ENCODE results near the gene CHST3. TPM values are rescaled to one million over a fixed set of nuclear protein-coding genes. Genes with fewer than 3 reads are reported as not detected.

CHST3 gene
- total and polyA plus RNA-seq, 9 donors, result 16.4 to 69.2 (median 36.1) TPM

DNA sequence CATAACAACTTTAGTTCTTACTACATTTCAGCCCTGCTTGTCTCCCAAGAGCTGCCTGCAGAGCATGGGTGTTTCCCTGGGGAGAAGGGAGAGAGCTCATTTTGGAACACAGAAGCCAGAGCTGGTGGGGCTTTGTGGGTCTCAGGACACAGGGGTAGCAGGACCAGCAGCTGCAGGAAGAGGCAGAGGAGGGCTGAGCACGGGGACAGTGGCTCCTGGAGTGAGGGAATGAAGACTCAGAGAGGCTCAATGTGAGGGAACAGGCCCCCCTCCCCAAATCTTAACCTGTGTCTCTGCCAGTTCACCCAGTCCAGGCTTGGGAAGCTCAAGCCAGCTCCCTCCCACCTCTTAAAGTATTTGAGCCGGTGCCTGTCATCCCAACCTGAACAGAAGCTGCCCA is 50.0 kb downstream of the CHST3 start:
- TF ChIP-seq, protein P1, sequence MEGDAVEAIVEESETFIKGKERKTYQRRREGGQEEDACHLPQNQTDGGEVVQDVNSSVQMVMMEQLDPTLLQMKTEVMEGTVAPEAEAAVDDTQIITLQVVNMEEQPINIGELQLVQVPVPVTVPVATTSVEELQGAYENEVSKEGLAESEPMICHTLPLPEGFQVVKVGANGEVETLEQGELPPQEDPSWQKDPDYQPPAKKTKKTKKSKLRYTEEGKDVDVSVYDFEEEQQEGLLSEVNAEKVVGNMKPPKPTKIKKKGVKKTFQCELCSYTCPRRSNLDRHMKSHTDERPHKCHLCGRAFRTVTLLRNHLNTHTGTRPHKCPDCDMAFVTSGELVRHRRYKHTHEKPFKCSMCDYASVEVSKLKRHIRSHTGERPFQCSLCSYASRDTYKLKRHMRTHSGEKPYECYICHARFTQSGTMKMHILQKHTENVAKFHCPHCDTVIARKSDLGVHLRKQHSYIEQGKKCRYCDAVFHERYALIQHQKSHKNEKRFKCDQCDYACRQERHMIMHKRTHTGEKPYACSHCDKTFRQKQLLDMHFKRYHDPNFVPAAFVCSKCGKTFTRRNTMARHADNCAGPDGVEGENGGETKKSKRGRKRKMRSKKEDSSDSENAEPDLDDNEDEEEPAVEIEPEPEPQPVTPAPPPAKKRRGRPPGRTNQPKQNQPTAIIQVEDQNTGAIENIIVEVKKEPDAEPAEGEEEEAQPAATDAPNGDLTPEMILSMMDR (IDR thresholded peaks at IDR 0.05), result no peak
- TF ChIP-seq POLR2A (IDR thresholded peaks at IDR 0.05) (no peak), EP300 (IDR thresholded peaks at IDR 0.05) (no peak)
- Histone ChIP-seq H3K9me3 (no peaks in the 10 kb centered on the region), H3K36me3 (no peaks in the 10 kb centered on the region), H3K27me3 (no peaks in the 10 kb centered on the region), H3K4me1 (ENCODE audit: insufficient read depth) (peaks cover 46% of the 10 kb centered on the region), H3K4me3 (no peak overlapping the region), H3K27ac (peak overlapping the region; percentile 8 to 25)
- DNase-seq, result no peak
- intact Hi-C loops (cut with DNase I), result no loop called here
- WGBS, 3 donors, result 50 to 72% (median 71%) methylated on average over 2 of the region's 2 CpGs

DNA sequence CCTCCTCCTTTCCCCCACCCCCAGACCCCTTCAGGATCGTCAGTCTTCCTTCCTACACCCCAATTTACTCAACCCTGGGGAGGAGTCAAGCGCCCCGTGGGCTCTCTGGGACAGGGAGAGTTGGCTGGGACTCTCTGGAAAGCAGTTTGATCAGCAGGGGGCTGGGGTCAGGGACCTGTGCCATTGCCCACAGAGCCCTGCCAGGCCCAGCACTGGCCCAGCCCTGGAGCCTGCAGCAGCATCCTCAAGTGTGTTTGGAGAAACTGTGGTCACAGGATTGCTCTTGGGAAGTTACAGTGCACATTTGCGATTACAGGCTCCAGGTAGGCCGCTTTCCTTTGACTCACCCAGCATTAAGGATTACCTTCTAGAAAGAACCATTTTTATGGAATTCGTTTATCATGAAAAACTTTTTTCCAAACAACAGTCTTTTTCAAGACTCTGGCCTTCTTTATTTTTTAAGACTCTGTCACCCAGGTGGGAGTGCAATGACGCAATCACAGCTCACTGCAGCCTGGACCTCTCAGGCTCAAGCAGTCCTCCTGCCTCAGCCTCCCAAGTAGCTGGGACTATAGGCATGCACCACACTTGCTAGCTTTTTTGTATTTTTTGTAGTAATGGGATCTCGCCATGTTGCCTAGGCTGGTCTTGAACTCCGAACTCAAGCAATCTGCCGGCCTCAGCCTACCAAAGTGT is 50.7 kb downstream of the CHST3 start:
- peak overlapping the region in 1 of 2 donors; percentile 25 for H3K27ac ChIP-seq
- H3K27me3 ChIP-seq, result no peaks in the 10 kb centered on the region
- DNase-seq, result no peak
- intact Hi-C loops (cut with DNase I), result no loop called here
- no peak for TF ChIP-seq EP300 (IDR thresholded peaks at IDR 0.05)
- TF ChIP-seq, protein P1 (IDR thresholded peaks at IDR 0.05), result no peak
- no peak for TF ChIP-seq POLR2A (IDR thresholded peaks at IDR 0.05)
- peaks cover 43% of the 10 kb centered on the region for H3K4me1 ChIP-seq (ENCODE audit: insufficient read depth)
- H3K4me3 ChIP-seq, result no peak overlapping the region
- no peaks in the 10 kb centered on the region for H3K9me3 ChIP-seq
- WGBS, 3 donors, result 75 to 81% (median 78%) methylated on average over 10 of the region's 10 CpGs
- H3K36me3 ChIP-seq, result no peaks in the 10 kb centered on the region

DNA sequence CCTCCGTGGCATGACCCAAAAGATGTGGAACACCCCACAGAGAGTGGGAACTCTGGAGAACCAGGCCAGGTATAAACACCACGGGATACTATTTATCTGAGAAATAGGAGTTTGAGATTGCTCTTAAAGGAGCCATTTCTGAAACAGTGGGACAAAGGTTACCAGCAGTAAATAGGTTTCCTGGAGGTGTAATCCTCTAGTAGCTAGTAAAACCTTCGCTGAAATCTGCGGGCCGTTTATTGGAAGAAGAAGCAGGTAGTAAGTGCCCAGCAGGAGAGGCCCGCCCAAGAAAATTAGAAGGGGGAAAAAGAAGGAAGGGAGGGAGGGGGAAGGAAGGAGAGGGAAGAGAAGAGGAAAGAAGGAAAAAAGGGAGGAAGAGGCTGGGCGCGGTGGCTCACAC is 51.6 kb downstream of the CHST3 start:
- no peaks in the 10 kb centered on the region for H3K27me3 ChIP-seq
- no peaks in the 10 kb centered on the region for H3K36me3 ChIP-seq
- WGBS, 3 donors, result 63 to 84% (median 80%) methylated on average over 8 of the region's 8 CpGs
- no peak overlapping the region for H3K27ac ChIP-seq
- H3K4me1 ChIP-seq (ENCODE audit: insufficient read depth), result peaks cover 35% of the 10 kb centered on the region
- DNase-seq, result no peak
- H3K9me3 ChIP-seq, result no peaks in the 10 kb centered on the region
- TF ChIP-seq POLR2A (IDR thresholded peaks at IDR 0.05), result no peak
- TF ChIP-seq, protein P1 (IDR thresholded peaks at IDR 0.05), result no peak
- TF ChIP-seq EP300 (IDR thresholded peaks at IDR 0.05), result no peak
- no peak overlapping the region for H3K4me3 ChIP-seq
- intact Hi-C loops (cut with DNase I), result no loop called here

DNA sequence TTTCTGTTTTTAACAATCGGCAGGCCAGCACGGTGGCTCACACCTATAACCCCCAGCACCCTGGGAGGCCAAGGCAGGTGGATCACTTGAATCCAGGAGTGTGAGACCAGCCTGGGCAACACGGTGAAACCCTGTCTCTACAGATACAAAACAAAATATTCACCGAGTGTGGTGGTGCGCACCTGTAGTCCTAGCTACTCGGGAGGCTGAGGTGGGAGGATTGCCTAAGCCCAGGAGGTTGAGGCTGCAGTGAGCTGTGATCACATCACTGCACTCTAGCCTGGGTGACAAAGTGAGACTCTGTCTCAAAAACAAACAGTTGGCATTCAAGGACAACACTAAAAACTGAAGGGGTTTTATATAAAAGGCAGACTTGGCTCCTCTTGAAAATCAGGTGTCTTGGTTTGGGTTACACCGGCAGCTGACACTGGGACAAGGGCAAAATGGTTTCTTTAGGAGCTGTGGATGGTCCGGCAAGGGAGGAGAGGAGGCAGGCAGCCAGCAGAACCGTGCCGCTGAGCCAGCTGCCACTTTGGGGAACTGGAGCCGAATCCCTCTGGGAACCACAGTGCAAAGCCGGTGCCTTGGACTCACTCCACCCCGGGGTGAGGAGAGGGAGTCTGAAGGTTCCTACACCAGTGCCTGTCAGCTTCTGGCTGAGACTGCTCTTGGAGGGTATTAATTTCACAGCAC is 52.6 kb downstream of the CHST3 start:
- TF ChIP-seq EP300 (IDR thresholded peaks at IDR 0.05) (no peak), POLR2A (IDR thresholded peaks at IDR 0.05) (no peak)
- TF ChIP-seq, protein P1 (IDR thresholded peaks at IDR 0.05), result no peak
- DNase-seq, result no peak
- 49 to 57% (median 54%) methylated on average over 13 of the region's 13 CpGs for WGBS, 3 donors
- H3K4me3 ChIP-seq, result no peak overlapping the region
- H3K27me3 ChIP-seq, result no peaks in the 10 kb centered on the region
- intact Hi-C loops (cut with DNase I), result no loop called here
- peaks cover 35% of the 10 kb centered on the region for H3K4me1 ChIP-seq (ENCODE audit: insufficient read depth)
- no peaks in the 10 kb centered on the region for H3K36me3 ChIP-seq
- no peak overlapping the region for H3K27ac ChIP-seq
- H3K9me3 ChIP-seq, result no peaks in the 10 kb centered on the region
